Activated naive CD8-positive, alpha-beta T cell treated with anti-CD3 and anti-CD28 coated beads, Interleukin-2, amount 50 U/mL, for 24 hours (primary cell): ENCODE measurements around the gene KIF3A.

Experiments
- ATAC-seq: fragments of 150-1000 bp; cut with Tn5 transposase; one replicate; pipeline ENCODE4 v1.10.0; 2021
- DNase-seq: peaks from one replicate; pipeline ENCODE4 v3.0.0; 2021
- H3K27ac Mint-ChIP-seq: one replicate; pipeline ENCODE4 v1.8.0; 2021; ENCODE audit warnings: mild to moderate bottlenecking, mixed read lengths
- H3K27me3 Mint-ChIP-seq: one replicate; pipeline ENCODE4 v1.8.0; 2021; ENCODE audit warnings: mixed read lengths
- H3K36me3 Mint-ChIP-seq: one replicate; pipeline ENCODE4 v1.8.0; 2021; ENCODE audit warnings: low read depth, mixed read lengths
- H3K4me1 Mint-ChIP-seq: one replicate; pipeline ENCODE4 v1.8.0; 2021; ENCODE audit warnings: mixed read lengths
- H3K4me3 Mint-ChIP-seq: one replicate; pipeline ENCODE4 v1.8.0; 2021; ENCODE audit warnings: mild to moderate bottlenecking, moderate library complexity, mixed read lengths
- H3K9me3 Mint-ChIP-seq: one replicate; pipeline ENCODE4 v1.8.0; 2021; ENCODE audit warnings: mixed read lengths

Gene KIF3A

DNA sequence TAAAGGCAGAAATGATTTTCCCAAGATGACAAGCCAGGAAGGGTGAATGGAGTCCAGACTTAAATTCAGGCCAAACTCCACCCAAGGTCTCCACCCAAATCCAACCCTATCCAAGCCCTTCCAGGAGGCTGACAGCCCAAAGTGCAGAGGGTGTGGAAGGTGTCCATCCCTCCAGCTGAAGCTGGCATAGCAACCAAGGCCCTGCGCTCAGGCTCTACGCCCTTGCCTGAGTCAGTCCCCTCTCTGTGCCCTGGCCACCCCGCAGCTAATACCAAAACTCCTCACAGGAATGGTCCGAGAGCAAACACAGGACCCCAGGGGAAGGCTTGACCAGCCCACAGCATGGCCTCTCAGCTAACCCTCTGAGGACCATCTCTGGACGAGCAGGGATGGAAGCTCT, 37.5 kb upstream of the KIF3A start:
- no peak overlapping the region for H3K27ac Mint-ChIP-seq
- H3K36me3 Mint-ChIP-seq, result no peaks in the 10 kb centered on the region
- H3K4me3 Mint-ChIP-seq, result no peak overlapping the region
- no peaks in the 10 kb centered on the region for H3K9me3 Mint-ChIP-seq
- peaks cover 6% of the 10 kb centered on the region for H3K4me1 Mint-ChIP-seq
- no peak for ATAC-seq
- DNase-seq, result no peak
- peaks cover 19% of the 10 kb centered on the region for H3K27me3 Mint-ChIP-seq

DNA sequence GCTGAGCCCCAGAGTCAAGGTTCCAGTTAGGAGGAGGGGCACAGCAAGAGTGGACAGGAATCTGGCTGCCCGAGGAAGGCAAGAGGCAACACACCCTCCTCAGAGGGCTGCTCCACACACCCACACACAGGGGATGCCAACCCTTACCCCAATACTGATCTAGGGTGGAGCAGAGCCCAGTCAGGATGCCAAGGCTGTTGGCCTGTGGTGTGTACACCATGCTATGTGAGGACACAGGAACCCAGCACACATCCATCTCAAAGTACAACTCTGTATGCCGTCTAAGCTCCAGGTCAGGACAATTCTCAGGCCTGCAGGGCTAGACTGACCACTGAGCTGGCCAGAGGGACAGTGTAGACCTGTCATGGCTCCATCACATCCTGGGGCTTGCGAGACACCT, 37.1 kb upstream of the KIF3A start:
- no peaks in the 10 kb centered on the region for H3K9me3 Mint-ChIP-seq
- H3K27me3 Mint-ChIP-seq, result peaks cover 16% of the 10 kb centered on the region
- H3K36me3 Mint-ChIP-seq, result no peaks in the 10 kb centered on the region
- H3K27ac Mint-ChIP-seq, result no peak overlapping the region
- peaks cover 6% of the 10 kb centered on the region for H3K4me1 Mint-ChIP-seq
- DNase-seq, result no peak
- no peak overlapping the region for H3K4me3 Mint-ChIP-seq
- no peak for ATAC-seq

DNA sequence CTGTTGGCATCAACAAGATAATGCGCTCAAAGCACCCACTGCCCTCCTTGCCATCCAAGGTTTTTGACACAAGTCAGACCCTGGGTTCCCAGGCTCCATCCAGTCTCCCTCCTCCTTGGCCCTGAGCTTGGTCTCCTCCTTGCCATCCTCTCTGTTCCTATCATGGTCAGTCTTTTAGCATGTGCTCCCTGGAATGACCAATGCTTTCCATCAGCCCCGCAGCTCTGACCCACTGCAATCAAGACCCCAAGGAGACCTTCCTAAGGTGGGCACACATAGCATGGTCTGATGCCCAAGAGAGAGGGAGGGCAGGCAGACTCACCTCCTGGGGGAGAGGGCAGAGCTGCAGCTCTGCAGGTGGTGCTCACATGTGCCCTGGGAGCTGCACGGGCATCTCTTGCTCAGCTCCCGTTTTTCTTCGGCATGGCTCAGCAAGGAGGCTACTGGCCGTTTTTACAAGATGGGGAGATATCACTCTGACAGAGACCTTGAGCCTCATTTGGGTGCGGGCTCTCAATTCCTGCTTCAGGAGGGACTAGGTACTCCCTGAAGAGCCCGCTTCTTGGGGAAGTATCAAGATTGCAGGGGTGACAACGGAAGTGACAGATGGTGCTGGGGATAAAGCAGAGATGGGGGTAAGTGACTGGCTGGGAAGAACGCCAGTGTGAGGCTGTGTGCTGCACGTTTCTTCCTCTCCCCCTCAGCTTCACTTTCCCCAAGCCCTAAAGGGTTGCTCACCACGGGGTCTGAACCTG, 36.4 kb upstream of the KIF3A start:
- no peak overlapping the region for H3K27ac Mint-ChIP-seq
- no peak overlapping the region for H3K4me3 Mint-ChIP-seq
- peaks cover 12% of the 10 kb centered on the region for H3K27me3 Mint-ChIP-seq
- H3K4me1 Mint-ChIP-seq, result peaks cover 6% of the 10 kb centered on the region
- no peaks in the 10 kb centered on the region for H3K9me3 Mint-ChIP-seq
- ATAC-seq (no peak), DNase-seq (no peak)
- no peaks in the 10 kb centered on the region for H3K36me3 Mint-ChIP-seq

DNA sequence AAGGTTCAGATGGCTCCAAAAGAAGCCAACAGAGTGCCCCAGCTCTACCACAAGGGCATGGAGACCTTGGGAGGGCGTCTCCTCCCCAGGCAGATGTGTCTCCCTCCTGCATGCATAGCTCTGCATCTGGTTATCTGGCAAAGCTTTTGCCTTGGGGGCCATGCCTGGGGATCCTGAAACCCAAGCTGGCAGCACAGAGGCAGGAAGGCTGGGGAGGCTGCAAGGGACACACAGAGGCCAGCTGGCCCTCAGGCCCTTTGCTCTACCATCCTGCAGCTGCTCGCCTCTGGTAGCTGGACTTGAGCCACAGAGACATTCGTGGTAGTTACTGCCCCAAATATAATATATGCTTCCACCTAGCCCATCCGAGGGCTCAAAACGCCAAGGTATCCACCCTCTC, 35.8 kb upstream of the KIF3A start:
- Mint-ChIP-seq H3K4me3 (no peak overlapping the region), H3K4me1 (peaks cover 3% of the 10 kb centered on the region), H3K27me3 (peaks cover 7% of the 10 kb centered on the region), H3K9me3 (no peaks in the 10 kb centered on the region), H3K27ac (no peak overlapping the region), H3K36me3 (no peaks in the 10 kb centered on the region)
- ATAC-seq (no peak), DNase-seq (no peak)

DNA sequence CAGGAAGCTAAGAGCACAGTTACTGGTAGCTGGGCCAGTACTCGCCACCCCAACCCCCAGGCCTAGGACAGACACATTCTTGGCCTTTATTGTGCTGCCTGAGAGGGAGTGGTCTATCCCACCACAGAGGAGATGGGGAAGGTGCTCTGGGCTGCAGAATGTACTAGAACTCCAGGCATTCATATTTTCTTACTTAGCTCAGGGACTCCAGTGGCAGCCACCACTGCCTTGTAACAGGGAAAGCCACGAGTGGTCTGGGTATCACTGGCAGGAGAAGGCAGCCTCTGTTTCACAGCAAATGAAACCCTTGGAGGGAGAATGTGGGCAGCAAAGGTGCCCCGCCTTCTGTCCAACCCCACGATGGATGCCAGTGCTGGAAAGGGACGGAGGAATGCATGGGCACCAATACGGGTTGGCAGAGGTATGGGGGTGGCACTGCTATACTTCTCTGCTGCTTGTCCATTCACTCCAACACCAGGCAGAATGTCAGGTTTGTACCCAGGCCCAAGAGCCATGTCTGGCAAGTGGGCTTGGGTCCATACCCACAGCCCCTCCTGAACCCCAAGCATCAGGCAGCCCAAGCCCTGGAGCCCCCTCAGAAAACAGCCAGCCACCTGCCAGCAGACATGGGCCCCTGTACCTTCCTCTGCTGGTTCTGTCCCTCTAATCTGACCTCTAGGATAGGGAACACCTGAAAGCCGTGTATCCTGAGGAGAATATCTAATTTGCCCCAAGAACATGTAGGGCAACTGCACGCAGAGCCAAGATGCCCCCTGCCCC, 35.1 kb upstream of the KIF3A start:
- H3K4me3 Mint-ChIP-seq, result no peak overlapping the region
- no peak overlapping the region for H3K27ac Mint-ChIP-seq
- H3K9me3 Mint-ChIP-seq, result no peaks in the 10 kb centered on the region
- no peaks in the 10 kb centered on the region for H3K4me1 Mint-ChIP-seq
- peaks cover 2% of the 10 kb centered on the region for H3K27me3 Mint-ChIP-seq
- DNase-seq, result no peak
- no peak for ATAC-seq
- no peaks in the 10 kb centered on the region for H3K36me3 Mint-ChIP-seq

DNA sequence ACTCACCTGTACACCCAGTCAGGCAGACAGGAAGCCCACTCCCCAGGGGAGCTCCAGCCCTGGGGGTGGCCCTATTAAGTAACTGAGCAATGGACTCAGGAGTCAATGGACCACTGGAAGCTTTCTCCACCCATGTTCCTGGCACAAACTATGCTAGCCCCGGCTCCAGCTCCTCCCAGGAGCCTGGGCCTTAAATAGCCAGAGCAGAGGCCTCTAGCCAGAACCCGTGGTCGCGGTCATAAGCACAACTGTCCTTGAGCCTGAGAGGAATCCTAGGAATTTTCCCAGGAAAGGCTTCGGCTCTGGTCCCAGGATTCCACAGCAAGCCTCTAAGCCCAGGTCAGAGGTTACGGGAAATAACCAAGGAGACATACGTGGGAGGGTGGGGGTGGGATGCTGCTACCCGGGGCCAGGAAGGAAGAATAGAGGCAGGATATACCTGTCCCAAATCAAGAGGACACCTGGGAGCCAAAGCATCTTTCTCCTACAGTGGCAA, 34.2 kb upstream of the KIF3A start:
- DNase-seq (no peak), ATAC-seq (no peak)
- no peak overlapping the region for H3K4me3 Mint-ChIP-seq
- H3K27ac Mint-ChIP-seq, result no peak overlapping the region
- H3K9me3 Mint-ChIP-seq, result no peaks in the 10 kb centered on the region
- H3K36me3 Mint-ChIP-seq, result no peaks in the 10 kb centered on the region
- H3K4me1 Mint-ChIP-seq, result no peaks in the 10 kb centered on the region
- H3K27me3 Mint-ChIP-seq, result peaks cover 2% of the 10 kb centered on the region

DNA sequence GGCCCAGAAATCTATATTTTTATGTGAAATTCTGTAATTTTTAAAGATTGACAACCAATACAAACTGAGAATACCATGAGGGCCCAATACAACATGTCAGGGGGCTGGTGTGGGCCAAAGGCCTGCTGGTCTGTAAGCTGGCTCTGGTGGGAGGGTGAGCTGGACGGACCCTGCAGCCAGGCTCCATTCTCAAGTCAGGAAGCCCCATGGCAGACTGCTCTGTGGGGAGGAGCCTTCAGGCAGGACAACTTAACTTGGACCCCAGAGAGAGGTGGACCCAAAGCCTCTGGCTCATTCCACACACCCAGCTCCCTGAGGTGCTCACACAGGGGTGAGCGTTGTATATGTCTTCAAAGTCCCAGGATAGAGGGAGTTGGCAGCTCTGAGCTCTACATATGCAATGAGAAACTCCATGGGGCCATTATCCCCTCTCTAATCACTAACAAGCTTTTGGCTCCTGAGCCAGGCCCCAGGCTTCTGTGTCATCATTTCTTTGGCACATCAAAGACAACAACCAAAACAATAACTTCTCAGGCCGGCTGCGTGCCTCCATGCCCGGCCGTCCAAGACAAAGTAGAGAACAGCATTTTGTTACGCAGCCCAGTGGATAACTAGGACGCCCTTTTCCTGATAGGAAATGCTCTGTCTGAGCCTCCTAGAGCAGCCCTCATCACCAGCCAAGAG, 33.3 kb upstream of the KIF3A start:
- peaks cover 2% of the 10 kb centered on the region for H3K27me3 Mint-ChIP-seq
- DNase-seq, result no peak
- no peaks in the 10 kb centered on the region for H3K9me3 Mint-ChIP-seq
- H3K4me3 Mint-ChIP-seq, result no peak overlapping the region
- H3K27ac Mint-ChIP-seq, result no peak overlapping the region
- H3K4me1 Mint-ChIP-seq, result no peaks in the 10 kb centered on the region
- ATAC-seq, result no peak
- H3K36me3 Mint-ChIP-seq, result no peaks in the 10 kb centered on the region

DNA sequence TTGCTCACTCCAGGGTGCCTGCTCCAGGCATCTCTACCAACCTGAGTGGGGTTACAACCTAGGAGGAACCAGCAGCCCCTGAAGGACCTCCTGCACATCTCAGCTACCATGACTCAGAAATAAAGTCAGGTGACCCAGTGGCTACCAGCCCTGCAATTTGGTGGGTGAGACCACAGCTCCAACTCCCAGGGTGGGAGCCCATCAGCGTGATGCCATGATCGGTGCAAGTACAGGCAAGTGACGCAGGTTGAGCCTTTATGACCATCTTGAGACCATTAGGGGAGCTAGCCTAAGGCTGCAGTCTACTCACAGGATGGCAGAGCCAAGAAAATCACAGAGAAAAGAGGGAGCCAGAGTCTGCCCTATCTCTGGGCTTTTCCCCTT, 31.1 kb upstream of the KIF3A start:
- no peak overlapping the region for H3K27ac Mint-ChIP-seq
- no peaks in the 10 kb centered on the region for H3K27me3 Mint-ChIP-seq
- H3K36me3 Mint-ChIP-seq, result peaks cover 1% of the 10 kb centered on the region
- H3K4me3 Mint-ChIP-seq, result no peak overlapping the region
- ATAC-seq, result no peak
- DNase-seq, result no peak
- no peaks in the 10 kb centered on the region for H3K9me3 Mint-ChIP-seq
- no peaks in the 10 kb centered on the region for H3K4me1 Mint-ChIP-seq

DNA sequence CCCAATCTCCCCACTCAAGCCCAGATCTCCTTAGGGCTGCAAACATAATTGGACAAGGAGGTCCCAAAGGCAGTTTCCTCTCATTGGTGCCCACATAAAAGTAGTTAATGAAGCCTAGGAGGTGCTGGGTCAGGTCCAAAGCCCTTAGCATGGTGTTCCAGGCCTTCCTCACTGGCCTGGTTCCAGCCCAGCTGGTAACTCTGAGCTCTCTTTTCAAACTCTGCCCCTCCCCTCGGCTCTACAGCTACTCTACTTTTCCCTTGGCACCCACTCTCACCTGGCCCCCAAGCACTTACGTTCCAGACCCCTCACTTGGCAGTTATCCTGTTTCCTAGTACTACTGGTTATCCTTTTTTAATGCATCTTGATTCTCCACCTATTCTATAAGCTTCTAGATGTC, 29.8 kb upstream of the KIF3A start:
- H3K4me3 Mint-ChIP-seq, result no peak overlapping the region
- no peak overlapping the region for H3K27ac Mint-ChIP-seq
- no peaks in the 10 kb centered on the region for H3K4me1 Mint-ChIP-seq
- H3K27me3 Mint-ChIP-seq, result no peaks in the 10 kb centered on the region
- no peaks in the 10 kb centered on the region for H3K9me3 Mint-ChIP-seq
- H3K36me3 Mint-ChIP-seq, result peaks cover 1% of the 10 kb centered on the region
- ATAC-seq (no peak), DNase-seq (no peak)

DNA sequence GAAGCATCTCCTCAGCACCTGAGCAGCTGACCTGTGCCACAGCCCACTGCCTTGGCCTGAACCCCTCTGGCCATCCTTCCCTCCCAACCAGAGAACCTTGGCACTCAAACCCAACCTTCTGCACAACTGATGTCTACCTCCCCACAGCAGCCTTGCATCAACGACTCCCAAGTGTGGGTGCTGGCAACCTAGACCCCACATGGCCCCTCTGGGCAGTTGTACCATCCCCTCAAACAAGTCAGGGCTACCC, 29.4 kb upstream of the KIF3A start:
- Mint-ChIP-seq H3K9me3 (no peaks in the 10 kb centered on the region), H3K36me3 (peaks cover 1% of the 10 kb centered on the region), H3K4me1 (no peaks in the 10 kb centered on the region), H3K27me3 (no peaks in the 10 kb centered on the region), H3K27ac (no peak overlapping the region), H3K4me3 (no peak overlapping the region)
- DNase-seq (no peak), ATAC-seq (no peak)

DNA sequence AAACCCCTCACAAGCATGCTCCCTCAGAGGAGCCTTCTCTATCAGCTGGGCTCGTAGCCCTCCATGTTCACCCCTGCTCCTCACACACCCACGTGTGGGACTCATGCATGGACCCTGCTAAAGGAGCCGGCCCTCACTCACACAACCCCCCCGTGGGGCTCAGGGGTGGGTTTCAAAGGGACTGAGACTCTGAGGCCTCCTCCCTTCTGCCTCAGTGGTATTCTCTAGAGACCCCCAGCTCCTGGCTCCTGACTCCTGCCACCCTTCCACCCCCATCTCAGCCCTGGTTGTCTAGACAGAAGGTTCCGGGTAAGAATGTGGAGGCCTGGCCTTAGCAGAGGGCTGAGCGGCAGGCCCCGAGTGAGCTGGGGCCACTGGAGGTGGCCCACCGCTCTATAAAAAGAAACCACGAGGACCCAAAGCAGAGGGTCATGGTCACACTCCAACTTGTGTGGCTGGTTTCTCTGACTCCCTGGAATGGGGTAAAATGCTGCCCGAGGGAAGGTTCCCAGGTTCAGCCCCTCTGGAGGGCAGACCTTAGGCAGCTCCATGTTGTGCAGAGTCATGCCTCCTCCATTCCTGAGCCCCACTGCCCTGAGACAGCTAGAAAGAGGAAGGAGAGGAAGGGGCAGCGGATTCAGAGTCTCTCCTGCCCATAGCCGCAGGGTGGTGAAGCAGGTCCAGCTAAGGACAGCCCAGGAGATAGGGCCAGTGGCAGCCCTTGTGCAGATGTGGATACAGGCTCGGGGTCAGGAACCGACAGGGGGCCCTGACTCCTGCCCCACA, 28.9 kb upstream of the KIF3A start:
- Mint-ChIP-seq H3K27ac (no peak overlapping the region), H3K4me1 (no peaks in the 10 kb centered on the region), H3K27me3 (no peaks in the 10 kb centered on the region), H3K4me3 (no peak overlapping the region), H3K36me3 (peaks cover 1% of the 10 kb centered on the region), H3K9me3 (no peaks in the 10 kb centered on the region)
- DNase-seq (no peak), ATAC-seq (no peak)

DNA sequence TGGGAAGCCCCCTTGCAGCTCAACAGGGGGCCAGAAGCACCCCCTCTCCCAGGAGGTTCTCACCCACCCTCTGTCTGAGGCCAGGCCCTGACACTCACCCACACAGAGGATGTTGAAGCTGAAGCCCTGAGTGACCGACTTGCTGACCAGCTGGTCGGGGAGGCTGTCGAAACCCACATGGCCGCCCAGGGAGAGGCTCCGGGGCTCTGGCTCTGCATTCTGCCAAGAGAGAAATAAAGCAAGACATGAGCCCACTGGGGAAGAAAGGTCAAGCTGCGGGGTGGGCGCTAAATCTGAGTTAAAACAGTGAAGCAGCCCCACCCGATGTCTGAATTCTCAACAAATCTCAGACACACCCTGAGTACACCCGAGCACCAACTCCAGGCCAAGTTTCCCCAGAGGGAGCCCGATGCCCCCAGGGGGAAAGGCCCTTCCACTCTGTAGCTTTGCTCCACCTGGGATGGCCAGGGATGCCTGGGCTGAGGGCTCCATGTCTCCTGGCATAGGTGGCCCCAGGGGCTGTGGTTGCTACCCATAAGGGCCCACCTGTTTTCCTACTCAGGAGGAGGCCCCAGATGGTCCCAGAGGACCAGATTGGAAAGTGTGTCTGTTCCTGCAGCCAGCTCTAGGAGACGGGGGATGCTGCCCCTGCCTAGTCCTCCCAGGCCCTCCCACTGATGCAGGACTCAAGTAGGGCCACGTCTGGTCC, 28.1 kb upstream of the KIF3A start:
- Mint-ChIP-seq H3K4me3 (no peak overlapping the region), H3K36me3 (peaks cover 3% of the 10 kb centered on the region), H3K27me3 (no peaks in the 10 kb centered on the region), H3K9me3 (no peaks in the 10 kb centered on the region), H3K27ac (no peak overlapping the region), H3K4me1 (no peaks in the 10 kb centered on the region)
- DNase-seq, result no peak
- no peak for ATAC-seq

DNA sequence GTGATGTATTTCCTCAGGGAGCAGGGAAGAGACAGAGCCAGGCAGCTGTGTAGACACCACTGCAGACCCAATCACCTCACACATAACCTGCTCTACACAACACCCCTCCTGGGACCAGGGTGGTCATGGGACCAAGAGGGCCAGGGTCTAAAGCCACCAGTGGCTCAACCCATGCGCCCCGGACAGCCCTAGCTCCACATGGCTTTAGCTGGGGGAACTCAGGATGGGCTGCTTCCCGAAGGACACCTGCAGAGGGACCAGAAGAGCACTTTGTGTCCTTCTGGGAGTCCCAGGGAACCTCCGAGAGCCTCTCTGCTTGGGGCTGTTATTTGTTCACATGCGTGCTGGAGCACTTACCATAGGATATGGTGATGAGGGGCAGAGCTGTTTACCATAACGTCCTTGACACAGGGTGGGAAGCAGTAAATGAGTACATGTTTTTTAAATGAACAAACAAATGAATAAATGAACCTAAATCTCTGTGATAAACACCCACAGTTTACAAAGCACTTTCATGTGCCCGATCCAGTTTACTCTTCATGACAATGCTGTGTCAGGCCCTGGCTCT, 27.4 kb upstream of the KIF3A start:
- no peak overlapping the region for H3K4me3 Mint-ChIP-seq
- H3K36me3 Mint-ChIP-seq, result peaks cover 3% of the 10 kb centered on the region
- H3K27ac Mint-ChIP-seq, result no peak overlapping the region
- DNase-seq, result no peak
- H3K4me1 Mint-ChIP-seq, result no peaks in the 10 kb centered on the region
- no peak for ATAC-seq
- H3K27me3 Mint-ChIP-seq, result no peaks in the 10 kb centered on the region
- H3K9me3 Mint-ChIP-seq, result no peaks in the 10 kb centered on the region

DNA sequence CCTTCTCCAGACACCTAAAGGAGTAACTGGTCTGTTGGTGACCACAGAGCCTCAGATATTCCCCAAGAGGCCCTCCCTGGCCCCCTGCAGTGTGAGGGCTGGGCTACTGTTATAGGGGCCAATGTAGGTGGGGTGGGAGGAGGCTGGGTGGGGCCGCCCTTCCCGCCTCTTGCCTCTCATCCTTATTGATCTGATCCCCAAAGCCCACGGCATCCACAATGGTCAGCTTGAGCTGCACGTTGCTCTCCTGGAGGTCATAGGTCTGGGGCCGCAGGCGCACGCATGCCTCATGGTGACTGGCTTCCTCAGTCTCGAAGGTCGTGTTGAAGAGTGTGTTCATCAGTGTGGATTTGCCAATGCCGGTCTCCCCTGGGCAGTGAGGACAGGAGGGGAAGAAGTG, 26.7 kb upstream of the KIF3A start:
- H3K36me3 Mint-ChIP-seq, result peaks cover 3% of the 10 kb centered on the region
- H3K4me3 Mint-ChIP-seq, result no peak overlapping the region
- H3K9me3 Mint-ChIP-seq, result no peaks in the 10 kb centered on the region
- H3K27me3 Mint-ChIP-seq, result no peaks in the 10 kb centered on the region
- ATAC-seq (no peak), DNase-seq (no peak)
- no peaks in the 10 kb centered on the region for H3K4me1 Mint-ChIP-seq
- no peak overlapping the region for H3K27ac Mint-ChIP-seq
